PC-9 (cell line): ENCODE measurements around the gene MEAF6. TPM values are rescaled to one million over a fixed set of nuclear protein-coding genes. Genes with fewer than 3 reads are reported as not detected.

Source experiments
- BruUV-seq: library from RNA; stranded (reverse); fragments of 400-500 nt; replicated peaks from 2 replicates; lab custom pipeline; 2021; lab: Mats Ljungman, UMichigan
- CTCF ChIA-PET: fragments of 300-600 bp; sonication (Branson Sonifier 250); formaldehyde crosslinking; loops from one replicate; lab custom pipeline; 2022; ENCODE audit warnings: antibody characterized with exemption; lab: Charles Lee
- POLR2A ChIA-PET: fragments of 300-600 bp; sonication (Branson Sonifier 250); formaldehyde crosslinking; loops from one replicate; lab custom pipeline; 2022; ENCODE audit warnings: antibody characterized with exemption; ENCODE audit not compliant: unreplicated experiment; lab: Charles Lee
- DNase-seq, 2 experiments: peaks; one replicate each; pipeline versions ENCODE4 v3.0.0 to v3.0.0-alpha.2; 2015 to 2022; ENCODE audit warnings: mixed read lengths in 1 of 2
- H2AFZ ChIP-seq: fragments of 200-600 bp; sonication (generic); 2 replicates; pipeline ENCODE4 v1.8.1; 2017; ENCODE audit warnings: antibody characterized with exemption
- H3F3A ChIP-seq: fragments of 200-600 bp; sonication (generic); 2 replicates; pipeline ENCODE4 v1.8.1; 2017; ENCODE audit warnings: antibody characterized with exemption, mild to moderate bottlenecking, low read depth; ENCODE audit not compliant: insufficient read depth
- H3K27ac ChIP-seq: fragments of 200-600 bp; sonication (generic); 2 replicates; pipeline ENCODE4 v1.6.1; 2016; ENCODE audit warnings: mixed run types
- H3K27me3 ChIP-seq: fragments of 200-600 bp; sonication (generic); 2 replicates; pipeline ENCODE4 v1.6.1; 2016; ENCODE audit warnings: low read depth, mixed run types; ENCODE audit not compliant: insufficient read depth
- H3K36me3 ChIP-seq: fragments of 200-600 bp; sonication (generic); 2 replicates; pipeline ENCODE4 v1.6.1; 2016; ENCODE audit warnings: low read depth, mixed run types
- H3K4me1 ChIP-seq: fragments of 200-600 bp; sonication (generic); replicated peaks from 2 replicates; pipeline ENCODE4 v1.6.1; 2016; ENCODE audit warnings: mixed run types; ENCODE audit not compliant: insufficient read depth
- H3K4me2 ChIP-seq: fragments of 200-600 bp; sonication (generic); 2 replicates; pipeline ENCODE4 v1.6.1; 2017; ENCODE audit warnings: mixed run types
- H3K4me3 ChIP-seq: fragments of 200-600 bp; sonication (generic); 2 replicates; pipeline ENCODE4 v1.6.1; 2016; ENCODE audit warnings: mixed run types
- H3K79me2 ChIP-seq: fragments of 200-600 bp; sonication (generic); 2 replicates; pipeline ENCODE4 v1.6.1; 2017; ENCODE audit warnings: low read depth, mixed run types
- H3K9me2 ChIP-seq: fragments of 200-600 bp; sonication (generic); 2 replicates; pipeline ENCODE4 v1.8.1; 2017; ENCODE audit warnings: mild to moderate bottlenecking; ENCODE audit not compliant: insufficient read depth
- H3K9me3 ChIP-seq: fragments of 200-600 bp; sonication (generic); 2 replicates; pipeline ENCODE4 v1.8.1; 2016; ENCODE audit warnings: low read depth; ENCODE audit not compliant: insufficient read depth
- H4K20me1 ChIP-seq: fragments of 200-600 bp; sonication (generic); 2 replicates; pipeline ENCODE4 v1.8.1; 2017; ENCODE audit not compliant: insufficient read depth
- EZH2 ChIP-seq: fragments of 200-600 bp; sonication (generic); IDR thresholded peaks from 2 replicates; pipeline ENCODE4 v1.8.0; 2017; ENCODE audit warnings: antibody characterized with exemption, low read depth
- intact Hi-C: fragments of 100-400 bp; cut with micrococcal nuclease; formaldehyde crosslinking; loops from one replicate; pipeline ENCODE4 v1.10.0; 2022; ENCODE audit not compliant: unreplicated experiment
- total RNA-seq: library from RNA; stranded (reverse); gene quantifications from 2 replicates; pipeline ENCODE4 v1.2.3, GENCODE V29; 2021
- TF ChIP-seq, protein P1 (sequence below): fragments of 200-600 bp; sonication (generic); conservative IDR thresholded peaks from 2 replicates; pipeline ENCODE4 v1.6.1; 2017; ENCODE audit warnings: mixed run types, antibody characterized with exemption, mild to moderate bottlenecking, moderate library complexity

MEAF6 gene
- total RNA-seq, 1 experiment from 2014 or later = 72.3 TPM

DNA sequence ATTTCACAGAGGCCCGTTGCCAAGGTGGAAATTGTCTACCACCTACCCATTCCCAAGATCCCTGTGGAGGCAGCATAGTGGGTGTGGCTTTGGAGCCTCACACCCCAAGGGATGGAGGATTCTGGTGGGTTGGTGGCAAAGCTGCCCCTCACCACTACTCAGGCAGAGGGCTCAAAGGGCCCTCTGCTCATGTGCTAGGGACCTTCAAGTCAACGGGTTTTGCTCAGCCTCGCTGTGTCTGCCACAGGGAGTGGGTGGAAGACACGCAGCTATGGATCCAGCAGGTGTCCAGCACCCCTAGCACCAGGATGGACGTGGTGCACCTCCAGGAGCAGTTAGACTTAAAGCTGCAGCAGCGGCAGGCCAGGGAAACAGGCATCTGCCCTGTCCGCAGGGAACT lies 44.5 kb upstream of the MEAF6 start:
- Histone ChIP-seq H3K9me3 (no peaks in the 10 kb centered on the region), H3K27ac (no peak overlapping the region), H3K36me3 (no peaks in the 10 kb centered on the region), H3F3A (no peaks in the 10 kb centered on the region), H3K79me2 (peaks cover under 1% of the 10 kb centered on the region), H3K27me3 (no peaks in the 10 kb centered on the region), H3K4me2 (no peak overlapping the region), H3K4me3 (no peak overlapping the region), H4K20me1 (no peaks in the 10 kb centered on the region), H3K9me2 (no peaks in the 10 kb centered on the region), H2AFZ (no peak overlapping the region), H3K4me1 (0 out of 2 replicates have a peak, but pooled peaks cover 5% of the 10 kb centered on the region)
- TF ChIP-seq, protein P1, sequence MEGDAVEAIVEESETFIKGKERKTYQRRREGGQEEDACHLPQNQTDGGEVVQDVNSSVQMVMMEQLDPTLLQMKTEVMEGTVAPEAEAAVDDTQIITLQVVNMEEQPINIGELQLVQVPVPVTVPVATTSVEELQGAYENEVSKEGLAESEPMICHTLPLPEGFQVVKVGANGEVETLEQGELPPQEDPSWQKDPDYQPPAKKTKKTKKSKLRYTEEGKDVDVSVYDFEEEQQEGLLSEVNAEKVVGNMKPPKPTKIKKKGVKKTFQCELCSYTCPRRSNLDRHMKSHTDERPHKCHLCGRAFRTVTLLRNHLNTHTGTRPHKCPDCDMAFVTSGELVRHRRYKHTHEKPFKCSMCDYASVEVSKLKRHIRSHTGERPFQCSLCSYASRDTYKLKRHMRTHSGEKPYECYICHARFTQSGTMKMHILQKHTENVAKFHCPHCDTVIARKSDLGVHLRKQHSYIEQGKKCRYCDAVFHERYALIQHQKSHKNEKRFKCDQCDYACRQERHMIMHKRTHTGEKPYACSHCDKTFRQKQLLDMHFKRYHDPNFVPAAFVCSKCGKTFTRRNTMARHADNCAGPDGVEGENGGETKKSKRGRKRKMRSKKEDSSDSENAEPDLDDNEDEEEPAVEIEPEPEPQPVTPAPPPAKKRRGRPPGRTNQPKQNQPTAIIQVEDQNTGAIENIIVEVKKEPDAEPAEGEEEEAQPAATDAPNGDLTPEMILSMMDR = no peak
- TF ChIP-seq EZH2 = no peak
- CTCF ChIA-PET = no interaction called here
- intact Hi-C loops = no loop called here
- no TSS peak for BruUV-seq
- POLR2A ChIA-PET = no interaction called here
- no peak for DNase-seq

DNA sequence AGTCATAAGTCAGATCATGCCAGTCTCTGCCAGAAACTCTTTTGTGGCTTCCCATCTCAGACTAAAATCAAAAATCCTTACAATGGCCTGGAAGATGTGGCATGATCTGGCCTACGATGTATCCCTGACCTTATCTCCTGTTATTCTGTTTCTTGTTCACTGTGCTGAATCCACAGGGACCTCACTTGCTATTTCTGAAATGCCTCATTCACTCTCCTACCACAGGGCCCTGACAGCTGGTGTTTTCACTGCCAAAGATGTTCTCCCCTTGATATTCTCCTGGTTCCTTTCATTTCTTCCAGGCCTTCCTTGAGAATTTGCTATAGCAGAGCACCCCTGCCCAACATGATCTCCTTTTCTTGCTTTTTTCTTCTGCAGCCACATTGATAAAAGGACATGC lies 43.8 kb upstream of the MEAF6 start:
- H3K27ac ChIP-seq = no peak overlapping the region
- H2AFZ ChIP-seq = no peak overlapping the region
- POLR2A ChIA-PET = interaction anchor here (0.6 kb wide), 1 partner anchor 50 kb away, joined by 3 read pairs; no protein-coding TSS in a partner anchor
- no peaks in the 10 kb centered on the region for H4K20me1 ChIP-seq
- no peak for DNase-seq
- TF ChIP-seq, protein P1 = no peak
- TF ChIP-seq EZH2 = no peak
- 0 out of 2 replicates have a peak, but pooled peaks cover 5% of the 10 kb centered on the region for H3K4me1 ChIP-seq
- peaks cover 7% of the 10 kb centered on the region for H3K79me2 ChIP-seq
- no TSS peak for BruUV-seq
- intact Hi-C loops = no loop called here
- no peaks in the 10 kb centered on the region for H3K9me3 ChIP-seq
- H3K4me3 ChIP-seq = no peak overlapping the region
- no peaks in the 10 kb centered on the region for H3K9me2 ChIP-seq
- CTCF ChIA-PET = no interaction called here
- no peaks in the 10 kb centered on the region for H3F3A ChIP-seq
- H3K4me2 ChIP-seq = no peak overlapping the region
- no peaks in the 10 kb centered on the region for H3K36me3 ChIP-seq
- H3K27me3 ChIP-seq = no peaks in the 10 kb centered on the region

DNA sequence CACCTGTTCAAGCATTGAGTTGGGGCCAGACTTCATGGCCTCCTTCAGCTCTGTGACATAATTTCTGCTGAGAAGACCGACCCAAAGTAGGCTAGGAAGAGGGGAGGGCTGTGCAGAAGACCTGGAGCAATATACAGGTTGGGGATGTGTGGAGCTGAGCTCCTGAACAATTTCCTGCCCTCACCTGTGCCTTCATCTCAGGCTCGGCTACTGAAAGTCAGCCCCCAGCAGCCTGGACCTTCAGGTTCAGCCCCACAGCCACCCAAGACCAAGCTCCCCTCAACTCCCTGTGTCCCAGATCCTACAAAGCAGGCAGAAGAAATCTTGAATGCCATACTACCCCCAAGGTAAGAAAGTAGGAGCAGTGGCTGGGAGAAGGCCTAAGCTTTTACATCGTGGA lies 42.8 kb upstream of the MEAF6 start:
- ChIA-PET POLR2A (no interaction called here), CTCF (interaction anchor here (0.6 kb wide), 1 partner anchor 361 kb away, joined by 4 read pairs; no protein-coding TSS in a partner anchor)
- no TSS peak for BruUV-seq
- Histone ChIP-seq H3K4me2 (no peak overlapping the region), H4K20me1 (peaks cover 6% of the 10 kb centered on the region), H3K4me1 (peaks cover 14% of the 10 kb centered on the region), H3K9me3 (no peaks in the 10 kb centered on the region), H3K79me2 (peaks cover 17% of the 10 kb centered on the region), H2AFZ (peak overlapping the region; percentile 35; the same call in 1 of the 2 replicates), H3K27me3 (no peaks in the 10 kb centered on the region), H3K27ac (no peak overlapping the region), H3K4me3 (no peak overlapping the region), H3K9me2 (no peaks in the 10 kb centered on the region), H3F3A (no peaks in the 10 kb centered on the region), H3K36me3 (no peaks in the 10 kb centered on the region)
- intact Hi-C loops = no loop called here
- DNase-seq = no peak
- TF ChIP-seq EZH2 = no peak
- TF ChIP-seq, protein P1 = no peak
